Ishikawa (cell line): ENCODE measurements around the gene THRB.

Experiments
- YY1 ChIP-seq: IDR thresholded peaks from 2 replicates; pipeline ENCODE4 v1.6.1; 2012; ENCODE audit warnings: low read depth
- TF ChIP-seq, protein P1 (sequence below): IDR thresholded peaks from 2 replicates; pipeline ENCODE4 v1.6.1; 2012

DNA sequence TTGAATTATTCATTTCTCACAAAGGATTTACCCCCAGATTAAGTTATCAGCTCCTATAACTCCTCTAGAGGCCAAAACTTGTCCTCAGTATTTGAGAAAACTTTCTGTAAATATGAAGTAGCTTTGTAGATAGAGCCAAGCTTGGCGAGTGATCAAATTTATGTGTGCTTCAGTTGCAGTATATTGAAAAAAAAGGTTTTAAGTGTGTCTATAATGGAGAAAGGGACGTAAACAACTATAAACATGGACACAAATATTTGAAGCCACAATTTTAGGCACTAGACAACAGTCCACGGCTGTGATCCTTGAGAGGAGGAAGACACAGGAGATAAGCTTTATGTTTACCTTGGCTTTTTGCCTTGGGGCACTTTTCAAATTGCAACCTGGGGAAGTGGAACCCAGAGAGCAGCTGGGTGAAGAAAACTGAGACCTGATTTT is 118.7 kb downstream of the THRB start:
- TF ChIP-seq, protein P1, sequence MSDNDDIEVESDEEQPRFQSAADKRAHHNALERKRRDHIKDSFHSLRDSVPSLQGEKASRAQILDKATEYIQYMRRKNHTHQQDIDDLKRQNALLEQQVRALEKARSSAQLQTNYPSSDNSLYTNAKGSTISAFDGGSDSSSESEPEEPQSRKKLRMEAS, result no peak
- no peak for TF ChIP-seq YY1
